Measurements from ENCODE around the gene NELFA. TPM values are rescaled to one million over a fixed set of nuclear protein-coding genes. Genes with fewer than 3 reads are reported as not detected.

Gene NELFA
- total RNA-seq, 6 experiments from 2014 or later, result 6.6 to 14.7 (median 8.7) TPM

- Histone ChIP-seq H3K9me3 (no peaks in the 10 kb centered on the region), H3K4me3 (no peak overlapping the region), H3K4me1 (no peaks in the 10 kb centered on the region), H3K27ac (no peak overlapping the region), H3K27me3 (no peaks in the 10 kb centered on the region), H3K36me3 (peaks cover 0 to 23% (median 7%) of the 10 kb centered on the region in 4 donors)
- DNase-seq (no peak), ATAC-seq (peak in 1 of 4 donors; percentile 34)
- intact Hi-C loops (cut with DNase I), result no loop called here
- 90% methylated on average over 2 of the region's 45 CpGs for WGBS (ENCODE audit: insufficient coverage, low coverage, low lambda C conversion rate, missing lambda C conversion rate)
- TF ChIP-seq POLR2A (IDR thresholded peaks at IDR 0.05) (no peak), CTCF (IDR thresholded peaks at IDR 0.05) (no peak)
These were observed 16.2 kb downstream of the NELFA start for GRCh38 chr4:1992468-1993168.

GRCh38 chr4:1991596-1992434 is 17.0 kb downstream of the NELFA start:
- intact Hi-C loops (cut with DNase I), result no loop called here
- Histone ChIP-seq H3K36me3 (peaks cover 0 to 24% (median 11%) of the 10 kb centered on the region in 4 donors), H3K27ac (no peak overlapping the region), H3K4me3 (no peak overlapping the region), H3K9me3 (no peaks in the 10 kb centered on the region), H3K4me1 (no peaks in the 10 kb centered on the region), H3K27me3 (no peaks in the 10 kb centered on the region)
- 88% methylated on average over 10 of the region's 37 CpGs for WGBS (ENCODE audit: insufficient coverage, low coverage, low lambda C conversion rate, missing lambda C conversion rate)
- no peak for ATAC-seq
- peak in 1 of 3 donors; percentile 42 for DNase-seq
- TF ChIP-seq CTCF (IDR thresholded peaks at IDR 0.05) (no peak), POLR2A (IDR thresholded peaks at IDR 0.05) (no peak)

GRCh38 chr4:1991087-1991486 is 17.7 kb downstream of the NELFA start:
- Histone ChIP-seq H3K4me3 (no peak overlapping the region), H3K36me3 (peaks cover 0 to 25% (median 11%) of the 10 kb centered on the region in 4 donors), H3K27ac (no peak overlapping the region), H3K27me3 (no peaks in the 10 kb centered on the region), H3K4me1 (no peaks in the 10 kb centered on the region), H3K9me3 (no peaks in the 10 kb centered on the region)
- ATAC-seq, result no peak
- intact Hi-C loops (cut with DNase I), result no loop called here
- TF ChIP-seq POLR2A (IDR thresholded peaks at IDR 0.05), result no peak
- no peak for TF ChIP-seq CTCF (IDR thresholded peaks at IDR 0.05)
- WGBS (ENCODE audit: insufficient coverage, low coverage, low lambda C conversion rate, missing lambda C conversion rate), result 81% methylated on average over 4 of the region's 11 CpGs
- DNase-seq, result no peak

- no peaks in the 10 kb centered on the region for H3K9me3 ChIP-seq
- no peak for TF ChIP-seq POLR2A (IDR thresholded peaks at IDR 0.05)
- no peaks in the 10 kb centered on the region for H3K4me1 ChIP-seq
- intact Hi-C loops (cut with DNase I), result no loop called here
- no peak overlapping the region for H3K27ac ChIP-seq
- DNase-seq, result no peak
- no peaks in the 10 kb centered on the region for H3K27me3 ChIP-seq
- peaks cover 0 to 29% (median 11%) of the 10 kb centered on the region in 4 donors for H3K36me3 ChIP-seq
- 92% methylated on average over 5 of the region's 5 CpGs for WGBS (ENCODE audit: insufficient coverage, low coverage, low lambda C conversion rate, missing lambda C conversion rate)
- no peak for ATAC-seq
- H3K4me3 ChIP-seq, result no peak overlapping the region
These were observed 18.1 kb downstream of the NELFA start for GRCh38 chr4:1990676-1991075.

GRCh38 chr4:1990348-1990645 is 18.5 kb downstream of the NELFA start:
- Histone ChIP-seq H3K4me1 (no peaks in the 10 kb centered on the region), H3K9me3 (no peaks in the 10 kb centered on the region), H3K27me3 (no peaks in the 10 kb centered on the region), H3K4me3 (no peak overlapping the region), H3K27ac (no peak overlapping the region), H3K36me3 (peaks cover 0 to 33% (median 12%) of the 10 kb centered on the region in 4 donors)
- intact Hi-C loops (cut with DNase I), result no loop called here
- 92% methylated on average over 3 of the region's 10 CpGs for WGBS (ENCODE audit: insufficient coverage, low coverage, low lambda C conversion rate, missing lambda C conversion rate)
- no peak for TF ChIP-seq POLR2A (IDR thresholded peaks at IDR 0.05)
- no peak for TF ChIP-seq CTCF (IDR thresholded peaks at IDR 0.05)
- peak in 1 of 3 donors; percentile 30 for DNase-seq
- ATAC-seq, result no peak

Measured in right lobe of liver (tissue), 6 donors.